Heart left ventricle (tissue), 16 donors: ENCODE results near the gene SLFN13. TPM values are rescaled to one million over a fixed set of nuclear protein-coding genes. Genes with fewer than 3 reads are reported as not detected.
"Not testable (repeated sequence)": the region's sequence is repeated elsewhere in the genome, so short reads cannot be mapped to it uniquely, and the experiment has no call there.

ENCODE experiments used
- ATAC-seq, 4 donors: fragments of 200-7000 bp; cut with Tn5 transposase; one replicate each; pipeline ENCODE4 v1.9.1; 2020 to 2022; ENCODE audit warnings: moderate library complexity in 4 of 4, mild to moderate bottlenecking in 3 of 4, moderate number of reproducible peaks in 1 of 4
- DNase-seq, 5 donors: peaks; one replicate each; pipeline ENCODE4 v3.0.0-alpha.2; 2020
- H3K27ac ChIP-seq, 12 donors: fragments of 200-600 bp; sonication (generic) in 4 of 12; one replicate each; pipeline versions ENCODE4 v1.5.0 to v1.8.0; 2016 to 2022; ENCODE audit warnings: mild to moderate bottlenecking in 2 of 12
- H3K27me3 ChIP-seq, 9 donors: fragments of 200-600 bp; sonication (generic) in 2 of 9; one replicate each; pipeline versions ENCODE4 v1.5.1 to v1.8.0; 2016 to 2022; ENCODE audit warnings: mild to moderate bottlenecking in 3 of 9
- H3K36me3 ChIP-seq, 9 donors: fragments of 200-600 bp; sonication (generic) in 2 of 9; one replicate each; pipeline versions ENCODE4 v1.5.0 to v1.8.0; 2018 to 2022; ENCODE audit warnings: mild to moderate bottlenecking in 2 of 9
- H3K4me1 ChIP-seq, 12 donors: fragments of 200-600 bp; sonication (generic) in 4 of 12; one replicate each; pipeline versions ENCODE4 v1.5.0 to v1.8.0; 2016 to 2022; ENCODE audit warnings: mild to moderate bottlenecking in 3 of 12
- H3K4me3 ChIP-seq, 12 donors: fragments of 200-600 bp; sonication (generic) in 4 of 12; one replicate each; pipeline versions ENCODE4 v1.5.0 to v1.8.0; 2017 to 2022; ENCODE audit warnings: mild to moderate bottlenecking in 9 of 12, moderate library complexity in 4 of 12
- H3K9me3 ChIP-seq, 12 donors: fragments of 200-600 bp; sonication (generic) in 4 of 12; one replicate each; pipeline versions ENCODE4 v1.5.0 to v1.8.0; 2016 to 2022; ENCODE audit warnings: mild to moderate bottlenecking in 1 of 12
- CTCF ChIP-seq, 12 donors: fragments of 200-600 bp; sonication (generic) in 4 of 12; IDR thresholded peaks; one replicate each; pipeline versions ENCODE4 v1.5.0 to v1.8.0; 2018 to 2022; ENCODE audit warnings: antibody characterized with exemption in 12 of 12, mild to moderate bottlenecking in 5 of 12
- POLR2A ChIP-seq, 2 donors: fragments of 450-650 bp; IDR thresholded peaks; one replicate each; pipeline ENCODE4 v1.6.1; 2017; ENCODE audit warnings: antibody characterized with exemption in 2 of 2, mild to moderate bottlenecking in 2 of 2, moderate library complexity in 2 of 2
- WGBS, 4 donors: extraction: QIAGEN DNeasy Blood & Tissue Kit in 2 of 4; methylation state at CpG; one replicate each; pipeline versions ENCODE4 v1.1.5 to v1.1.7; 2013 to 2018; 5-methylcytosine and 5-hydroxymethylcytosine counted together
- intact Hi-C, 10 donors: fragments of 100-400 bp; cut with DNase I; formaldehyde crosslinking; loops; one replicate each; pipeline versions ENCODE4 v1.11.1 to v1.14.2; 2022
- polyA plus RNA-seq, 2 donors: library from polyadenylated mRNA; stranded (reverse); fragments of 200-250 nt; gene quantifications; one replicate each; pipeline ENCODE4 v1.2.3, GENCODE V29; 2013
- total RNA-seq, 9 donors: library from RNA; depleted of rRNA in 2 of 9; stranded (reverse); fragments of >200 nt in 2 of 9; fragmentation: NEBNext Ultra II Directional in 3 of 9; extraction: Animal tissue kit (Norgen Biotek cat#: 25700) in 3 of 9; gene quantifications; one replicate each; pipeline versions ENCODE4 v1.1.0 to v1.2.4, GENCODE V29; 2016 to 2023
- donor health status: ischemic (EF 13 %, LVEDD 7.1; RV severe dilation, severe dysfunction).
- donor health status: healthy with polysubstance abuse.
- donor health status: DM: no; HTN: yes; CAD: no.
- donor health status: DM: no; HTN: no; CAD: no.
- donor health status: ischemic (EF 25% LVEDD 6.9; RV normal size, moderate dysfunction).
- donor health status: ischemic (EF 25% LVEDD 5.7; RV mildly dilated, moderate dysfunction).
- donor health status: healthy.
- donor health status: DM: yes; HTN: yes; CAD: no.
- donor health status: ischemic (EF 35%, LVEDD 5.7; RV mildly dilated, moderate dysfunction).
- donor health status: nonischemic (EF 11% LVEDD 7.7; RV severe dilation, severe dysfunction).
- donor health status: DM: yes; HTN: yes; CAD: no.
- donor health status: PGD.
- donor health status: ischemic (EF 29% LVEDD 5.4; RV normal size, mild dysfunction).
- donor health status: nonischemic (EF 23%, LVEDD 6.1; RV moderate dilation, normal function).

Gene SLFN13
- total and polyA plus RNA-seq, 11 donors, result 0.58 to 14.8 (median 4.1) TPM

GRCh38 chr17:35414247-35414646 is 34.3 kb downstream of the SLFN13 start:
- Histone ChIP-seq H3K9me3 (peaks cover 0 to 25% (median 12%) of the 10 kb centered on the region in 12 donors), H3K36me3 (peaks cover 0 to 95% (median 59%) of the 10 kb centered on the region in 9 donors), H3K4me3 (no peak overlapping the region), H3K27me3 (no peaks in the 10 kb centered on the region), H3K27ac (no peak overlapping the region), H3K4me1 (peaks cover 0 to 4% (median 0%) of the 10 kb centered on the region in 12 donors)
- 94 to 98% (median 95%) methylated on average over 1 of the region's 1 CpG for WGBS, 4 donors
- ATAC-seq (no peak), DNase-seq (no peak)
- intact Hi-C loops, result no loop called here
- no peak for TF ChIP-seq CTCF (IDR thresholded peaks at IDR 0.05)
- no peak for TF ChIP-seq POLR2A (IDR thresholded peaks at IDR 0.05)

- Histone ChIP-seq H3K4me1 (no peaks in the 10 kb centered on the region), H3K27me3 (no peaks in the 10 kb centered on the region), H3K9me3 (no peaks in the 10 kb centered on the region), H3K4me3 (no peak overlapping the region), H3K36me3 (peaks cover 0 to 66% (median 50%) of the 10 kb centered on the region in 9 donors), H3K27ac (no peak overlapping the region)
- WGBS, 4 donors, result 89 to 93% (median 91%) methylated on average over 26 of the region's 26 CpGs
- DNase-seq (no peak), ATAC-seq (no peak)
- intact Hi-C loops, result no loop called here
- no peak for TF ChIP-seq CTCF (IDR thresholded peaks at IDR 0.05)
- no peak for TF ChIP-seq POLR2A (IDR thresholded peaks at IDR 0.05)
Measured at GRCh38 chr17:35407531-35407930, 41.0 kb downstream of the SLFN13 start.

GRCh38 chr17:35406568-35406967 is 42.0 kb downstream of the SLFN13 start:
- DNase-seq, result no peak
- no peaks in the 10 kb centered on the region for H3K9me3 ChIP-seq
- H3K27ac ChIP-seq, result no peak overlapping the region
- no peak for TF ChIP-seq POLR2A (IDR thresholded peaks at IDR 0.05)
- TF ChIP-seq CTCF (IDR thresholded peaks at IDR 0.05), result no peak
- peaks cover 0 to 56% (median 40%) of the 10 kb centered on the region in 9 donors for H3K36me3 ChIP-seq
- H3K4me1 ChIP-seq, result no peaks in the 10 kb centered on the region
- ATAC-seq, result no peak
- intact Hi-C loops, result no loop called here
- WGBS, 4 donors, result 71 to 100% (median 83%) methylated on average over 1 of the region's 1 CpG
- H3K4me3 ChIP-seq, result no peak overlapping the region
- no peaks in the 10 kb centered on the region for H3K27me3 ChIP-seq

- ATAC-seq (no peak), DNase-seq (no peak)
- no peak overlapping the region for H3K27ac ChIP-seq
- H3K4me3 ChIP-seq, result no peak overlapping the region
- peaks cover 0 to 34% (median 18%) of the 10 kb centered on the region in 9 donors for H3K36me3 ChIP-seq
- intact Hi-C loops, result no loop called here
- no peaks in the 10 kb centered on the region for H3K9me3 ChIP-seq
- no peaks in the 10 kb centered on the region for H3K4me1 ChIP-seq
- TF ChIP-seq POLR2A (IDR thresholded peaks at IDR 0.05) (no peak), CTCF (IDR thresholded peaks at IDR 0.05) (no peak)
- no peaks in the 10 kb centered on the region for H3K27me3 ChIP-seq
- WGBS, 4 donors, result 84 to 97% (median 92%) methylated on average over 1 of the region's 1 CpG
Measured at GRCh38 chr17:35404360-35404759, 44.2 kb downstream of the SLFN13 start.

GRCh38 chr17:35393783-35394182 is 54.8 kb downstream of the SLFN13 start:
- H3K9me3 ChIP-seq, H3K27ac ChIP-seq, H3K27me3 ChIP-seq, H3K36me3 ChIP-seq, H3K4me3 ChIP-seq, ATAC-seq, intact Hi-C loops, DNase-seq: not testable (repeated sequence)
- peaks cover 0 to 12% (median 0%) of the 10 kb centered on the region in 12 donors for H3K4me1 ChIP-seq
- WGBS, 4 donors, result 92 to 94% (median 92%) methylated on average over 13 of the region's 13 CpGs
